Measurements from ENCODE around the gene ADGRV1.

DNA sequence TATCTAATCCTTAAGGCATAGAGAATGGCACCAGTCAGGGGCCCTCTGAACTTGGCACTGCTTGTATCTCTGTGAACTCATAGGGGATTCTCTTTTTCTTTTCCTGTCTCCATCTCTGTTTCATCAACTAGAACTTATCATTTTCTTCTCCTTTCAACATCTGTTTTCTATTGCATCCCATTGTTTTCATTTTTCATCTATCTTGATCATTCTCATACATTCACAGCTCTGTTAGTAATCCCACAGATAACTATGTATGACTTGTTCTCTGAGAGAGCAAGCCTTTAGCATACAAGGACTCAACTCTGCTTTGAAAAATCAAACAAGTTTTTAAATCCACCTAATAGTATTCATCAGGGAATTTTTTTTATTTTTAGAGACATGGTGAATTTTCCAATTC lies 560.2 kb downstream of the ADGRV1 start:
- TF ChIP-seq, protein P1, sequence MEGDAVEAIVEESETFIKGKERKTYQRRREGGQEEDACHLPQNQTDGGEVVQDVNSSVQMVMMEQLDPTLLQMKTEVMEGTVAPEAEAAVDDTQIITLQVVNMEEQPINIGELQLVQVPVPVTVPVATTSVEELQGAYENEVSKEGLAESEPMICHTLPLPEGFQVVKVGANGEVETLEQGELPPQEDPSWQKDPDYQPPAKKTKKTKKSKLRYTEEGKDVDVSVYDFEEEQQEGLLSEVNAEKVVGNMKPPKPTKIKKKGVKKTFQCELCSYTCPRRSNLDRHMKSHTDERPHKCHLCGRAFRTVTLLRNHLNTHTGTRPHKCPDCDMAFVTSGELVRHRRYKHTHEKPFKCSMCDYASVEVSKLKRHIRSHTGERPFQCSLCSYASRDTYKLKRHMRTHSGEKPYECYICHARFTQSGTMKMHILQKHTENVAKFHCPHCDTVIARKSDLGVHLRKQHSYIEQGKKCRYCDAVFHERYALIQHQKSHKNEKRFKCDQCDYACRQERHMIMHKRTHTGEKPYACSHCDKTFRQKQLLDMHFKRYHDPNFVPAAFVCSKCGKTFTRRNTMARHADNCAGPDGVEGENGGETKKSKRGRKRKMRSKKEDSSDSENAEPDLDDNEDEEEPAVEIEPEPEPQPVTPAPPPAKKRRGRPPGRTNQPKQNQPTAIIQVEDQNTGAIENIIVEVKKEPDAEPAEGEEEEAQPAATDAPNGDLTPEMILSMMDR (IDR thresholded peaks at IDR 0.05), result no peak
- no peak for TF ChIP-seq ZFX (IDR thresholded peaks at IDR 0.05; ENCODE audit: borderline replicate concordance)

Data from 22Rv1 (cell line).